ENCODE results near the gene DCK.
"Not testable (repeated sequence)": the region's sequence is repeated elsewhere in the genome, so short reads cannot be mapped to it uniquely, and the experiment has no call there.

DCK gene

GRCh38 chr4:71025654-71026053 lies 32.2 kb downstream of the DCK start:
- Histone ChIP-seq H3K4me1 (ENCODE audit: control insufficient read depth in 1 of 2, insufficient read depth in 1 of 2, low read depth in 1 of 2, low read length in 1 of 2) (no peaks in the 10 kb centered on the region), H3K9me3 (no peaks in the 10 kb centered on the region), H3K4me3 (ENCODE audit: low read depth in 1 of 2, low read length in 1 of 2) (no peak overlapping the region), H3K27me3 (no peaks in the 10 kb centered on the region), H3K27ac (no peak overlapping the region), H3K36me3 (peaks cover 33% of the 10 kb centered on the region)
- no peak for TF ChIP-seq CTCF (IDR thresholded peaks at IDR 0.05)

- TF ChIP-seq CTCF (IDR thresholded peaks at IDR 0.05), result no peak
- no peak overlapping the region for H3K27ac ChIP-seq
- no peak overlapping the region for H3K4me3 ChIP-seq (ENCODE audit: low read depth in 1 of 2, low read length in 1 of 2)
- H3K4me1 ChIP-seq (ENCODE audit: control insufficient read depth in 1 of 2, insufficient read depth in 1 of 2, low read depth in 1 of 2, low read length in 1 of 2), result no peaks in the 10 kb centered on the region
- no peaks in the 10 kb centered on the region for H3K9me3 ChIP-seq
- H3K27me3 ChIP-seq, result no peaks in the 10 kb centered on the region
- peaks cover 33% of the 10 kb centered on the region for H3K36me3 ChIP-seq
Measured at GRCh38 chr4:71026086-71026485, 32.6 kb downstream of the DCK start.

GRCh38 chr4:71027611-71028010 lies 34.2 kb downstream of the DCK start:
- H3K4me1 ChIP-seq (ENCODE audit: control insufficient read depth in 1 of 2, insufficient read depth in 1 of 2, low read depth in 1 of 2, low read length in 1 of 2), result no peaks in the 10 kb centered on the region
- peaks cover 47% of the 10 kb centered on the region for H3K36me3 ChIP-seq
- no peak overlapping the region for H3K4me3 ChIP-seq (ENCODE audit: low read depth in 1 of 2, low read length in 1 of 2)
- no peak for TF ChIP-seq CTCF (IDR thresholded peaks at IDR 0.05)
- H3K27ac ChIP-seq, result no peak overlapping the region
- H3K9me3 ChIP-seq, result no peaks in the 10 kb centered on the region
- no peaks in the 10 kb centered on the region for H3K27me3 ChIP-seq

- Histone ChIP-seq H3K36me3 (peaks cover 64% of the 10 kb centered on the region), H3K9me3 (no peaks in the 10 kb centered on the region), H3K4me3 (ENCODE audit: low read depth in 1 of 2, low read length in 1 of 2) (no peak overlapping the region), H3K27me3 (no peaks in the 10 kb centered on the region), H3K4me1 (ENCODE audit: control insufficient read depth in 1 of 2, insufficient read depth in 1 of 2, low read depth in 1 of 2, low read length in 1 of 2) (no peaks in the 10 kb centered on the region), H3K27ac (no peak overlapping the region)
- TF ChIP-seq CTCF (IDR thresholded peaks at IDR 0.05), result no peak
Measured at GRCh38 chr4:71029504-71029903, 36.1 kb downstream of the DCK start.

- not testable (repeated sequence) for H3K4me3 ChIP-seq (ENCODE audit: low read depth in 1 of 2, low read length in 1 of 2); H3K4me1 ChIP-seq (ENCODE audit: control insufficient read depth in 1 of 2, insufficient read depth in 1 of 2, low read depth in 1 of 2, low read length in 1 of 2); H3K27ac ChIP-seq; H3K27me3 ChIP-seq; H3K9me3 ChIP-seq
- peaks cover 88% of the 10 kb centered on the region for H3K36me3 ChIP-seq
Measured at GRCh38 chr4:71032106-71032505, 38.7 kb downstream of the DCK start.

- H3K4me3 ChIP-seq (ENCODE audit: low read depth in 1 of 2, low read length in 1 of 2), result no peak overlapping the region
- no peaks in the 10 kb centered on the region for H3K9me3 ChIP-seq
- H3K27ac ChIP-seq, result no peak overlapping the region
- no peaks in the 10 kb centered on the region for H3K27me3 ChIP-seq
- no peak for TF ChIP-seq CTCF (IDR thresholded peaks at IDR 0.05)
- no peaks in the 10 kb centered on the region for H3K4me1 ChIP-seq (ENCODE audit: control insufficient read depth in 1 of 2, insufficient read depth in 1 of 2, low read depth in 1 of 2, low read length in 1 of 2)
- H3K36me3 ChIP-seq, result no peaks in the 10 kb centered on the region
Measured at GRCh38 chr4:71045256-71045655, 51.8 kb downstream of the DCK start.
